Upper lobe of left lung (tissue), 6 donors: ENCODE data around the gene SENP7. TPM values are rescaled to one million over a fixed set of nuclear protein-coding genes. Genes with fewer than 3 reads are reported as not detected.

Experiments used
- ATAC-seq, 2 donors: fragments of 200-7000 bp; cut with Tn5 transposase; one replicate each; pipeline ENCODE4 v1.9.1; 2022; ENCODE audit warnings: mild to moderate bottlenecking in 2 of 2, moderate library complexity in 2 of 2; ENCODE audit not compliant: low FRiP score in 2 of 2
- DNase-seq, 2 donors: peaks; one replicate each; pipeline ENCODE4 v3.0.0-alpha.2; 2019 to 2020
- H3K27ac ChIP-seq, 4 donors: fragments of 200-600 bp; sonication (generic); one replicate each; pipeline ENCODE4 v1.5.1; 2016 to 2019
- H3K27me3 ChIP-seq, 4 donors: fragments of 200-600 bp; sonication (generic); one replicate each; pipeline ENCODE4 v1.5.1; 2017 to 2019
- H3K36me3 ChIP-seq, 4 donors: fragments of 200-600 bp; sonication (generic); one replicate each; pipeline ENCODE4 v1.5.1; 2016 to 2019
- H3K4me1 ChIP-seq, 4 donors: fragments of 200-600 bp; sonication (generic); one replicate each; pipeline ENCODE4 v1.5.1; 2018 to 2019
- H3K4me3 ChIP-seq, 4 donors: fragments of 200-600 bp; sonication (generic); one replicate each; pipeline ENCODE4 v1.5.1; 2017 to 2019; ENCODE audit warnings: mild to moderate bottlenecking in 2 of 4, moderate library complexity in 1 of 4
- H3K9me3 ChIP-seq, 4 donors: fragments of 200-600 bp; sonication (generic); one replicate each; pipeline ENCODE4 v1.5.1; 2018 to 2019
- EP300 ChIP-seq, 4 donors: sonication (generic); formaldehyde crosslinking; IDR thresholded peaks; one replicate each; pipeline ENCODE4 v1.5.1; 2017; ENCODE audit warnings: antibody characterized with exemption in 4 of 4, control low read depth in 2 of 4
- POLR2A ChIP-seq, 4 donors: fragments of 450-650 bp; IDR thresholded peaks; one replicate each; pipeline ENCODE4 v1.5.1; 2016 to 2017; ENCODE audit warnings: antibody characterized with exemption in 4 of 4, mild to moderate bottlenecking in 2 of 4
- POLR2AphosphoS5 ChIP-seq, 2 donors: sonication (generic); formaldehyde crosslinking; IDR thresholded peaks; one replicate each; pipeline ENCODE4 v1.5.1; 2017; ENCODE audit warnings: antibody characterized with exemption in 2 of 2
- WGBS, 2 donors: methylation state at CpG; one replicate each; pipeline ENCODE4 v1.1.5; 2017 to 2018; 5-methylcytosine and 5-hydroxymethylcytosine counted together
- total RNA-seq, 6 donors: library from RNA; depleted of rRNA in 4 of 6; stranded (reverse); fragments of >200 nt in 4 of 6; gene quantifications; one replicate each; pipeline versions ENCODE4 v1.1.0 to v1.2.1, GENCODE V29; 2016 to 2021
- TF ChIP-seq, protein P1 (sequence below), 6 experiments: fragments of 450-650 bp in 4 of 6; fragments of 200-600 bp in 2 of 6; sonication (generic) in 2 of 6; IDR thresholded peaks; one replicate each; pipeline ENCODE4 v1.5.1; 2016 to 2019; ENCODE audit warnings: antibody characterized with exemption in 6 of 6
- donor health status: DM: no; HTN: no; CAD: no; lungs with moderate emphysema.
- donor health status: DM: no; HTN: yes; CAD: no; lungs with severe emphysema.

The SENP7 gene
- total RNA-seq, 6 donors from 2014 or later: 6.0 to 34.6 (median 14.3) TPM

DNA sequence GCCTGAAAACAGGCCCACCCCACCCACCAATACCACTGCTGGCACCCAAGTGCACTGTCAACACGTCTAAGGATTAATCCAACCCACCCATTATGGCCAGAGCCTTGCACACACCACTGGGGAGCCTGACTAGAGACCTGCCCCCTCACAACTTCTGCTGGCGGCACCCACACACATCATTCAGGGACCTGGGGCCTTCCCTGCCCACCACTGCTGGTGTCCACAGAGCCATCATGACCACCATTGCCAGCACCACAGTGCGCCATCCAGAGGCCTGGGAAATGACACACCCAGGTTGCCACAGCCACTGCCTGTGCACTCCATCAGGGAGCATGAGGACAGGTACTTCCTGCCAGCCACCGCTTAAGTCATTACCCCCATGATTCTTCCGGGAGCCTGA lies 125.7 kb downstream of the SENP7 start:
- no peak for TF ChIP-seq POLR2A (IDR thresholded peaks at IDR 0.05)
- TF ChIP-seq, protein P1, sequence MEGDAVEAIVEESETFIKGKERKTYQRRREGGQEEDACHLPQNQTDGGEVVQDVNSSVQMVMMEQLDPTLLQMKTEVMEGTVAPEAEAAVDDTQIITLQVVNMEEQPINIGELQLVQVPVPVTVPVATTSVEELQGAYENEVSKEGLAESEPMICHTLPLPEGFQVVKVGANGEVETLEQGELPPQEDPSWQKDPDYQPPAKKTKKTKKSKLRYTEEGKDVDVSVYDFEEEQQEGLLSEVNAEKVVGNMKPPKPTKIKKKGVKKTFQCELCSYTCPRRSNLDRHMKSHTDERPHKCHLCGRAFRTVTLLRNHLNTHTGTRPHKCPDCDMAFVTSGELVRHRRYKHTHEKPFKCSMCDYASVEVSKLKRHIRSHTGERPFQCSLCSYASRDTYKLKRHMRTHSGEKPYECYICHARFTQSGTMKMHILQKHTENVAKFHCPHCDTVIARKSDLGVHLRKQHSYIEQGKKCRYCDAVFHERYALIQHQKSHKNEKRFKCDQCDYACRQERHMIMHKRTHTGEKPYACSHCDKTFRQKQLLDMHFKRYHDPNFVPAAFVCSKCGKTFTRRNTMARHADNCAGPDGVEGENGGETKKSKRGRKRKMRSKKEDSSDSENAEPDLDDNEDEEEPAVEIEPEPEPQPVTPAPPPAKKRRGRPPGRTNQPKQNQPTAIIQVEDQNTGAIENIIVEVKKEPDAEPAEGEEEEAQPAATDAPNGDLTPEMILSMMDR (IDR thresholded peaks at IDR 0.05): no peak
- no peak for TF ChIP-seq EP300 (IDR thresholded peaks at IDR 0.05)
- TF ChIP-seq POLR2AphosphoS5 (IDR thresholded peaks at IDR 0.05): no peak
- H3K27me3 ChIP-seq: no peaks in the 10 kb centered on the region
- no peak overlapping the region for H3K27ac ChIP-seq
- no peak overlapping the region for H3K4me3 ChIP-seq
- ATAC-seq: no peak
- H3K36me3 ChIP-seq: peaks cover 0 to 2% (median 0%) of the 10 kb centered on the region in 4 donors
- H3K4me1 ChIP-seq: no peaks in the 10 kb centered on the region
- DNase-seq: no peak
- WGBS, 2 donors: 98 to 100% methylated on average over 3 to 5 of the region's 5 CpGs
- peaks cover 2 to 7% (median 6%) of the 10 kb centered on the region in 4 donors for H3K9me3 ChIP-seq

DNA sequence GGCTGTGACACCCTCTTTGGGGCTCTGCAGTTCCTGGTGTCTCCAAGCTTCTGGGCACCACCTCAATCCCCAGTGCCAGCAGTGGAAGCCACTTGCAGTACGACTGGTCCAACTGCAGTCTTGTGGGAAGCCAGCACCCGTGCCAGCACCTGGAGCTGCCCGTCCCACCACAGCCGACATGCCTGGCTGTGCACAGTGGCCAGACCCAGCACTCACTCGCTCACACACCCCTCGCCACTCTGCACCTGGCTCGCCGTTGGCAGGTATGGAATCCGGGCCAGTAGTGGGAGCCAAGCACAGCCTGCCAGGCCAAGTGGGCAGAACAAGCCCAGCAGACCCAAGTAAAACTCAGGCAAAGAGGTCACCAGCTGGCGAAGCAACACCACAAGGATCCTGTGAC lies 128.6 kb downstream of the SENP7 start:
- DNase-seq (peak in 1 of 2 donors; percentile 51), ATAC-seq (no peak)
- Histone ChIP-seq H3K4me1 (peaks cover 0 to 3% (median 0%) of the 10 kb centered on the region in 4 donors), H3K4me3 (no peak overlapping the region), H3K36me3 (peaks cover 0 to 2% (median 0%) of the 10 kb centered on the region in 4 donors), H3K9me3 (peaks cover 0 to 6% (median 6%) of the 10 kb centered on the region in 4 donors), H3K27ac (no peak overlapping the region), H3K27me3 (no peaks in the 10 kb centered on the region)
- TF ChIP-seq, protein P1 (IDR thresholded peaks at IDR 0.05): no peak
- TF ChIP-seq POLR2AphosphoS5 (IDR thresholded peaks at IDR 0.05) (no peak), POLR2A (IDR thresholded peaks at IDR 0.05) (no peak)
- WGBS, 2 donors: 93 to 95% methylated on average over 9 to 10 of the region's 10 CpGs

DNA sequence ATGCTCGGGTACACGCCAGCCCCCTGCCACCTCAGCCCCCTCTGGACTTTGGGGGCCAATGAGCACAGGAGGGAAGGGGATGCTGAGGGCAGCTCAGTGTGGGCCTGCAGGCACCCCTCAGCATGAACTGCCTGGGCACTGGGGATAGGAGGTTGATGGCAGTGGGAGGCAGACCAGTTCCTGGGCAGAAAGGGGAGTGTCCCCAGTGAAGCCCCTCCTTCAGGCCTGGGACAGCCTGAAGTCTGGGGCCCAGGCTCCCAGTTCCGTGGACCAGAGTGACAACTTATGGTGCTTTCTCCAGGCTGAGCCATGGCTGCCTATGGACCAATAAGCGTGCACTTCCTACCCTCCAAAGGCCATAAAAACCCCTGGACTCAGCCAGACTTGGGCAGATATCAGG lies 129.4 kb downstream of the SENP7 start:
- H3K36me3 ChIP-seq: peaks cover 0 to 2% (median 0%) of the 10 kb centered on the region in 4 donors
- no peaks in the 10 kb centered on the region for H3K9me3 ChIP-seq
- peaks cover 0 to 4% (median 0%) of the 10 kb centered on the region in 4 donors for H3K4me1 ChIP-seq
- no peak for TF ChIP-seq POLR2AphosphoS5 (IDR thresholded peaks at IDR 0.05)
- TF ChIP-seq EP300 (IDR thresholded peaks at IDR 0.05): no peak
- TF ChIP-seq, protein P1 (IDR thresholded peaks at IDR 0.05): no peak
- no peak for TF ChIP-seq POLR2A (IDR thresholded peaks at IDR 0.05)
- 80 to 98% methylated on average over 2 to 4 of the region's 4 CpGs for WGBS, 2 donors
- H3K27me3 ChIP-seq: no peaks in the 10 kb centered on the region
- DNase-seq (no peak), ATAC-seq (peak in 1 of 2 donors; percentile 34)
- H3K4me3 ChIP-seq: no peak overlapping the region
- H3K27ac ChIP-seq: no peak overlapping the region

DNA sequence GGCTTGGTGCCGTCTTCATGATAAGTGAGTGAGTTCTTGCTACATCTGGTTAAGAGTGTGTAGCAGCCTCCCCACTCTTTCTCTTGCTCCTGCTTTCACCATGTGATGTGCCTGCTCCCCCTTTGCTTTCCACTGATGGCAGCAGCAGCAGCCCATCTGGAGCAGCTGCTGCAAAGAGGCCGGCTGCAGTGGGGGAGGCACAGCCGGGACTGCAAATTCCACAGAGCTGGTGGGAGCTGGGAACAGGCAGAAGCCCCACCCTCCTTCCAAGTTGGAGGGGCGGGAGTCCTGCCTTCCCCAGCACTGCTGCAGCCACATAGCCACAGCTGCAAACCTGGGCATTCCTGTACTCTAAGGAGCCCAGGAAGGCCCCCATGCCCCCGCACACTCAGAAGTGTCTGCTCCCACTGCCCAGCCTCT lies 129.8 kb downstream of the SENP7 start:
- Histone ChIP-seq H3K36me3 (peaks cover 0 to 2% (median 0%) of the 10 kb centered on the region in 4 donors), H3K27ac (no peak overlapping the region), H3K9me3 (no peaks in the 10 kb centered on the region), H3K4me1 (peaks cover 0 to 4% (median 0%) of the 10 kb centered on the region in 4 donors), H3K27me3 (no peaks in the 10 kb centered on the region), H3K4me3 (no peak overlapping the region)
- no peak for TF ChIP-seq POLR2A (IDR thresholded peaks at IDR 0.05)
- no peak for TF ChIP-seq EP300 (IDR thresholded peaks at IDR 0.05)
- WGBS, 2 donors: 74 to 88% methylated on average over 4 to 5 of the region's 5 CpGs
- peak in 1 of 2 donors; percentile 28 for DNase-seq
- no peak for ATAC-seq

DNA sequence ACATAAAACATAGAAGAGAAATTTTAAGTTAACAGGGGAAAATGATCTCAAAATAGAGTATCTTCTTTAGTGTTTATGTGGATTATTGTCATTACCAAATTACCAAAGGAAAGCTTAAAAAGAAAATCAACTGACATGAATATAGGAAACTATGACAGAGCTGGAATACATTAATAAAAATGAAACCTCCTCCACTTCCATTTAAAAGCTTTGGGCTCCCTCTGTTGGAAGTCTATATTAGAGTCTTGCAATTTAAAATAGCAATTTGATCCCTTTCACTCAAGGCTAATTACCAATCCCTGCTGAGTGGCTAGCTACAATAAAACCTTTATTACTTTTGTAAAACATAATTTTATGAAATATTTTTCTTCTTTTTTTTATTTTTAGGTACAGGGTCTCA lies 131.2 kb downstream of the SENP7 start:
- no peak for ATAC-seq
- Histone ChIP-seq H3K27me3 (no peaks in the 10 kb centered on the region), H3K27ac (no peak overlapping the region), H3K4me3 (no peak overlapping the region), H3K4me1 (peaks cover 4 to 9% (median 7%) of the 10 kb centered on the region in 4 donors), H3K36me3 (peaks cover 0 to 2% (median 0%) of the 10 kb centered on the region in 4 donors), H3K9me3 (no peaks in the 10 kb centered on the region)
- no peak for DNase-seq
- TF ChIP-seq, protein P1 (IDR thresholded peaks at IDR 0.05): peak in 4 of 6 experiments; percentile 25 to 40 (median 28)
- TF ChIP-seq POLR2A (IDR thresholded peaks at IDR 0.05): no peak
- no peak for TF ChIP-seq EP300 (IDR thresholded peaks at IDR 0.05)
- no peak for TF ChIP-seq POLR2AphosphoS5 (IDR thresholded peaks at IDR 0.05)
